HepG2 (cell line): ENCODE data around the gene CRKL. TPM values are rescaled to one million over a fixed set of nuclear protein-coding genes. Genes with fewer than 3 reads are reported as not detected.

ENCODE experiments used
- CCDC6 ChIP-seq: sonication (generic); formaldehyde crosslinking; IDR thresholded peaks from 2 replicates; pipeline ENCODE4 v1.8.1; 2022; ENCODE audit warnings: mild to moderate bottlenecking, missing genetic modification reagents, moderate library complexity
- CSRNP1 ChIP-seq: sonication (generic); formaldehyde crosslinking; IDR thresholded peaks from 2 replicates; pipeline ENCODE4 v1.8.1; 2023; ENCODE audit warnings: mild to moderate bottlenecking, missing genetic modification reagents
- KDM1A ChIP-seq: IDR thresholded peaks from 2 replicates; pipeline ENCODE4 v1.6.1; 2016; ENCODE audit warnings: missing compliant biosample characterization
- KLF12 ChIP-seq: sonication (generic); formaldehyde crosslinking; IDR thresholded peaks from 2 replicates; pipeline ENCODE4 v1.4.0; 2020; ENCODE audit warnings: missing genetic modification reagents, borderline replicate concordance
- NBN ChIP-seq: fragments of 450-650 bp; conservative IDR thresholded peaks from 2 replicates; pipeline ENCODE4 v1.6.1; 2017
- SOX5 ChIP-seq: IDR thresholded peaks from 2 replicates; pipeline ENCODE4 v1.6.1; 2016; ENCODE audit warnings: borderline replicate concordance
- ZNF513 ChIP-seq: sonication (generic); formaldehyde crosslinking; conservative IDR thresholded peaks from 2 replicates; pipeline ENCODE4 v1.5.0; 2020; ENCODE audit warnings: missing genetic modification reagents
- polyA plus RNA-seq, 8 experiments: library from polyadenylated mRNA; depleted of rRNA in 3 of 8; stranded (reverse) in 7 of 8; unstranded in 1 of 8; fragments of >200 nt; fragmentation: Illumina TruSeq in 4 of 8; extraction: Trizol in 4 of 8; gene quantifications; 2 replicates each; pipeline versions ENCODE4 v1.2.1 to v1.2.3, GENCODE V29; 2011 to 2016; ENCODE audit warnings: low read depth in 4 of 8, missing spikeins in 1 of 8, mixed read lengths in 1 of 8; ENCODE audit not compliant: insufficient read depth in 1 of 8
- total RNA-seq, 5 experiments: library from RNA; depleted of rRNA; stranded (reverse); fragments of >200 nt; fragmentation: Illumina TruSeq; extraction: Trizol; gene quantifications; 2 replicates each; pipeline ENCODE4 v1.2.3, GENCODE V29; 2016; ENCODE audit warnings: low read depth in 1 of 5
- TF ChIP-seq, protein P1 (sequence below): sonication (generic); formaldehyde crosslinking; IDR thresholded peaks from 2 replicates; pipeline ENCODE4 v1.4.0; 2020; ENCODE audit warnings: missing genetic modification reagents

The CRKL gene
- total and polyA plus RNA-seq, 2 of the 13 experiments (the other 11 are each of a cell fraction or from before 2014, with no cell fraction given): 37.4 to 60.6 TPM

GRCh38 chr22:20988573-20989322, 71.5 kb downstream of the CRKL start (continued):
- TF ChIP-seq KDM1A (CRISPR knock-in tag) (no peak), ZNF513 (CRISPR knock-in tag) (no peak), NBN (no peak), SOX5 (CRISPR knock-in tag) (no peak), KLF12 (no peak), CSRNP1 (no peak), CCDC6 (CRISPR knock-in tag) (no peak)
- TF ChIP-seq, protein P1, sequence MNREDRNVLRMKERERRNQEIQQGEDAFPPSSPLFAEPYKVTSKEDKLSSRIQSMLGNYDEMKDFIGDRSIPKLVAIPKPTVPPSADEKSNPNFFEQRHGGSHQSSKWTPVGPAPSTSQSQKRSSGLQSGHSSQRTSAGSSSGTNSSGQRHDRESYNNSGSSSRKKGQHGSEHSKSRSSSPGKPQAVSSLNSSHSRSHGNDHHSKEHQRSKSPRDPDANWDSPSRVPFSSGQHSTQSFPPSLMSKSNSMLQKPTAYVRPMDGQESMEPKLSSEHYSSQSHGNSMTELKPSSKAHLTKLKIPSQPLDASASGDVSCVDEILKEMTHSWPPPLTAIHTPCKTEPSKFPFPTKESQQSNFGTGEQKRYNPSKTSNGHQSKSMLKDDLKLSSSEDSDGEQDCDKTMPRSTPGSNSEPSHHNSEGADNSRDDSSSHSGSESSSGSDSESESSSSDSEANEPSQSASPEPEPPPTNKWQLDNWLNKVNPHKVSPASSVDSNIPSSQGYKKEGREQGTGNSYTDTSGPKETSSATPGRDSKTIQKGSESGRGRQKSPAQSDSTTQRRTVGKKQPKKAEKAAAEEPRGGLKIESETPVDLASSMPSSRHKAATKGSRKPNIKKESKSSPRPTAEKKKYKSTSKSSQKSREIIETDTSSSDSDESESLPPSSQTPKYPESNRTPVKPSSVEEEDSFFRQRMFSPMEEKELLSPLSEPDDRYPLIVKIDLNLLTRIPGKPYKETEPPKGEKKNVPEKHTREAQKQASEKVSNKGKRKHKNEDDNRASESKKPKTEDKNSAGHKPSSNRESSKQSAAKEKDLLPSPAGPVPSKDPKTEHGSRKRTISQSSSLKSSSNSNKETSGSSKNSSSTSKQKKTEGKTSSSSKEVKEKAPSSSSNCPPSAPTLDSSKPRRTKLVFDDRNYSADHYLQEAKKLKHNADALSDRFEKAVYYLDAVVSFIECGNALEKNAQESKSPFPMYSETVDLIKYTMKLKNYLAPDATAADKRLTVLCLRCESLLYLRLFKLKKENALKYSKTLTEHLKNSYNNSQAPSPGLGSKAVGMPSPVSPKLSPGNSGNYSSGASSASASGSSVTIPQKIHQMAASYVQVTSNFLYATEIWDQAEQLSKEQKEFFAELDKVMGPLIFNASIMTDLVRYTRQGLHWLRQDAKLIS: no peak
